ENCODE measurements around the gene MAP3K4.

MAP3K4 gene

DNA sequence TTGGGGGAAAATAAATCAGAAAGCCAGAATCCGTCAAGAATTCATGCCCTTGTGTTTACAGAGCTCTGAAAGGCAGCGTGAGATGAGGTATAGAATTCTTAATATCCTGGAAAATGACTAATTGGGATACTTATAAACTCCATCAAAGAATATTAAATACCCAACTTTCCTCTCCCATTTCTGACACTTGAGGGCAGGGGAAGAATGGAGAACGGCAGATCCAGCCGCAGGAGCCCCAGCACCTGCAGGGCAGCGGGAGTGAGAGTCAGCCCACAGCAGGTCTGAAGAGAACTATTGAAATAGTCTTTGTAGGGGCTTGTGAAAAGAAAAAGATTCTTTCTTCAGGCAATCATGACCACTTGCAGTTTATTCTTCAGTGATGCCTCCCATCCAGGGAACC, 175.1 kb downstream of the MAP3K4 start:
- DNase-seq = no peak

Data from anterior cingulate cortex (tissue), 58 donors.